Pons (tissue), 1 donor: ENCODE results near the gene SHLD1.
A peak's percentile ranks its signal among the peaks of the same experiment; 100 is the strongest.
"Not testable (repeated sequence)": the region's sequence is repeated elsewhere in the genome, so short reads cannot be mapped to it uniquely, and the experiment has no call there.

Experiments
- DNase-seq: peaks from one replicate; pipeline ENCODE4 v3.0.0-alpha.2; 2016; ENCODE audit warnings: low spot score

SHLD1 gene, protein sequence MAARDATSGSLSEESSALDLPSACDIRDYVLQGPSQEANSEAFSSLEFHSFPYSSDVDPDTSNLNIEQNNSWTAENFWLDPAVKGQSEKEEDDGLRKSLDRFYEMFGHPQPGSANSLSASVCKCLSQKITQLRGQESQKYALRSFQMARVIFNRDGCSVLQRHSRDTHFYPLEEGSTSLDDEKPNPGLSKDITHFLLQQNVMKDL

DNA sequence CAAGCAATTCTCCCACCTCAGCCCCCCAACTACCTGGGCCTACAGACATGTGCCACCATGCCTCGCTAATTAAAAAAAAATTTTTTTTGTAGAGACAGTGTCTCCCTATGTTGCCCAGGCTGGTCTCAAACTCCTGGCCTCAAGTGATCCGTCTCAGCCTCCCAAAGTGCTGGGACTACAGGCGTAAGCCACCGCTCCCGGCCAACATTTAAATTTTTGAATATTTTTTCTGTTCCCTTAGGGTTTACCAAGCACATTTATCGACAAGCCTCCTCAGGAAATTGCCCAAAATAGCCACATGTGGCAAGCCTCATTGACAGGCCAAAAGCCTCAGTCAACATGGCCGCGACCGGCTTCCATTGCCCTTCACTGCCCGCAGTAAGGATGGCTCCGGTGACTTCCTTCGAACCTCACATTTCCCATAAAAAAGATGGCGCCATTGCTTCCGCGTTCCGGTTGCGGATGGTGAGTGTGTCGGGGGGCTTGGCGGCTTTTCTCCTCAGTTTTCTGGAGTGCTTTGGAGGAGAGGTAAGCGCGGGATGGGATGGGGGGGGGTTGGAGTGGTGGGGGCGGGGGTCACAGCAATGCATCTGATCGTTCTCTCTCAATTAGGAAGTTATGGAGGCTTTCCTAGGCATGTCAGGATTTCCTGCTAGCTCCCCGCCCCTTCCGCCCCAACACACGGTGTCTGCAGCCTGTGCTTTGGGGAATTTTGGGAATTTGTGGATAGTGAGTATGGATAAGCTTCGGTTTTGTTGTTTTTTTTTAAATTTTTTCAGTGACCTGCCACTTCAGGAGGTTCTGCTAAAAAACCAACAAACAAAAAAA is at the start of gene SHLD1:
Gene SHLD1, plus strand, starts transcription at position 450 of the 828 bp plus-strand sequence. CDS start 22,465 bp downstream, outside the sequence.
- peak; percentile 85 for DNase-seq

DNA sequence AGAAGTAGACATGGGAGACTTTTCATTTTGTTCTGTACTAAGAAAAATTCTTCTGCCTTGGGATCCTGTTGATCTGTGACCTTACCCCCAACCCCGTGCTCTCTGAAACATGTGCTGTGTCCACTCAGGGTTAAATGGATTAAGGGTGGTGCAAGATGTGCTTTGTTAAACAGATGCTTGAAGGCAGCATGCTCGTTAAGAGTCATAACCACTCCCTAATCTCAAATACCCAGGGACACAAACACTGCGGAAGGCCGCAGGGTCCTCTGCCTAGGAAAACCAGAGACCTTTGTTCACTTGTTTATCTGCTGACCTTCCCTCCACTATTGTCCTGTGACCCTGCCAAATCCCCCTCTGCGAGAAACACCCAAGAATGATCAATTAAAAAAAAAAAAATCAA is 47.9 kb upstream of the SHLD1 start:
- not testable (repeated sequence) for DNase-seq

DNA sequence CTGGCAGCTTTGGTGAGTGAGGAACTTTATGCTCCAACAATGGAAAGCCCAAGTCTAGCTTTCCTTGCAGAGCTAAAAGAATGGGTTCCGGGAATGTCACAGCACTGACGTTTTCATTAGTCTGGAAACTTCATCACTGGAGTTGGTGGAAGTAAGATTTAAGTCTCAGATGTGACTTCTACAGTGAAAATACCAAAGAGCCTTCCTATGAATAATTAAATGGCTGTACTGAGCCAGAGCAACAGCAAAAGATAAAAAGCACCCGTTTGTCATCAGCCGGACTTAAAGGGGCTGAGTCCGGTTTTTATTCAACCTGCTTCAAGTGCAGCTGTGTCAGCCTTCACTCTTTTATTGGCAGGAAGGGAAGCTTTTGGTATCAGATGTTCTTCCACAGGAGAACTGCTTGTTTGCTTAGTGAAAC is 46.5 kb upstream of the SHLD1 start:
- no peak for DNase-seq

DNA sequence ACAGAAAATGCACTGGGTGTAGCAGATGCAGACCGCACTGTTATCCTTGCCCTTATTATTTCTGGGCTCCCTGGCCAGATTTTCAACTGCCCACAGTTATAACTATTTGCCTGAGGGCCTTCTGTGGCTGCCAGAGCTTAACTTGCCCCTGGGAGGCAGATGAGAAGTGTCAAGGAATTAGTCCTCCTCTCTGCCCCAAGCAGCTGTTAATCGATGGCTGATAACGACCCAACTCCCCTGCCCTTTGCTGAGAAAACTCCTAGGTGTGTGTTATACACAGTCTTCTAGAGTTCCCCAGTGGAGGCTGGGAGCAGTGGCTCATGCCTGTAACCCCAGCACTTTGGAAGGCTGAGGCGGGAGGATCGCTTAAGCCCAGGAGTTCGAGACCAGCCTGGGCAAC is 44.4 kb upstream of the SHLD1 start:
- DNase-seq, result no peak

DNA sequence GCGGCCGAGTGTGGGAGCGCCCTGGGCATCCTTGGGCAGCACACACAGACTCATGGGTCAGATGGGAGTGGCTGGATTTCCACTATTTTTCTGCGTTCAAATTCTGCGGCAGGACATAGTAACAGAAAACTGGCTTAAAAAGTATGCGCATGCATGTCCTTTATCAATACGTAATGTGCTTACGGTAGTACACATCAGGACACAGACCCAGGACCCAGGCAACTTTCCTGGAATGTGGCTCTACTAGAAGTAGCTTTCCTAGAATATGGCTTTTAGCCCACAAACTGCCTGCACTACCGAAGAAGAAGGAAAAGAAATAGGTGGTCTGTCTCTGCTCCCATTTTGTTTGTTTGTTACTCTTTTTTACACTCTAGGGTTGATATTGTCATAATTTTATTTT is 43.4 kb upstream of the SHLD1 start:
- DNase-seq, result no peak

DNA sequence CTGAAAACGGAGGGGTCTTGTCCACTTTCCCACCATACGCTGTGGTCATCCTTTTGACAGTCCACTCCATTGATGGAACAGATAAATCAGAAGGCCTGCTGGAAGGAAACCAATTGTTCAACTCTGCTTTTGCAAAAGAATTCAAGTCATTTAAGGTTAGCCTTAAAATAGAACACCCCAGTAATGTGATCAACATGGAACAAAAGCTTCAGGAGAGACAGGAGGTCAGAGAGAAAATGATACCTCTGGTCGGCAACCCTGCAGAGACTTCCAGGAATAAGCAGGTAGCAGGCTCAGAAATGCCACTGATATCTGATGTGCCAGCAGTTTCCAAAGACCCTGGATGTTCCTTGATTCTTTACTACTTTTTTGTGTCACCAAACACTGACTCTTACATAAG is 39.6 kb upstream of the SHLD1 start:
- DNase-seq, result no peak

DNA sequence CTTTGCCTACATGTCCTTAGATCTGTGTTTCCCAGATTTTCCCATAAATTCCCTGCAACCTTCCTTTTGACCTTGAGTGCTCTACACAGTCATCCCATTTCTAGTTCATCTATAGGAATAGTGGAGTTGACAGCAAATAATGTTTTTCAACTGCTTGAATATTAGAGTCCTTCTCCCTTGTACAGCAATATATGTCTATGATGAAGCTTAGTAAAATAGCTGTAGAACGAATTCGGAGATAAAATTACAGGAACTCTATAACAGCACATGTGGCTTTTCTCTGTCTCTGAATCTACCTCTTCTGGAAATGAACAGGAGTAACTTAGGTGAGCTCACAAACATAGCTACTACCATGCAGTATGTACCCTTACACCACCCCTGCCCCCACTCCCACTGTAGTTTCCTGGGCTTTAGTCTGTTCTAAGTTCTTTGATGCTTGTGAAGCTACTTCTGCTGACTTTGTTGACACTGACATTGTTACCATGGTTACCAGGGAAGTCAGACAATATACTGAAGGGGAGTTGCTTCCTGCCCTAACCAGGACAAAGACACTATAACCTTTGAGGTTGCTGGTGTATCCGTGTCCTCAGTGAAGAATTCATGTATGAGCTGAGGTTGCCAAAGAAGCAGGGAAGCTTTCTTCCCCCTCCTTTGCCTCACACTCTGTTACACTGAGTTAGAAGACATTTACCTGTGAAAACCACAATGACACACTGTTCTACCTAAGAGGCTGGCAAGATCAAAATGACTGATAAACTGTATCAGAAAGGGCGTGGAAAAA is 35.8 kb upstream of the SHLD1 start:
- DNase-seq, result peak; percentile 19

DNA sequence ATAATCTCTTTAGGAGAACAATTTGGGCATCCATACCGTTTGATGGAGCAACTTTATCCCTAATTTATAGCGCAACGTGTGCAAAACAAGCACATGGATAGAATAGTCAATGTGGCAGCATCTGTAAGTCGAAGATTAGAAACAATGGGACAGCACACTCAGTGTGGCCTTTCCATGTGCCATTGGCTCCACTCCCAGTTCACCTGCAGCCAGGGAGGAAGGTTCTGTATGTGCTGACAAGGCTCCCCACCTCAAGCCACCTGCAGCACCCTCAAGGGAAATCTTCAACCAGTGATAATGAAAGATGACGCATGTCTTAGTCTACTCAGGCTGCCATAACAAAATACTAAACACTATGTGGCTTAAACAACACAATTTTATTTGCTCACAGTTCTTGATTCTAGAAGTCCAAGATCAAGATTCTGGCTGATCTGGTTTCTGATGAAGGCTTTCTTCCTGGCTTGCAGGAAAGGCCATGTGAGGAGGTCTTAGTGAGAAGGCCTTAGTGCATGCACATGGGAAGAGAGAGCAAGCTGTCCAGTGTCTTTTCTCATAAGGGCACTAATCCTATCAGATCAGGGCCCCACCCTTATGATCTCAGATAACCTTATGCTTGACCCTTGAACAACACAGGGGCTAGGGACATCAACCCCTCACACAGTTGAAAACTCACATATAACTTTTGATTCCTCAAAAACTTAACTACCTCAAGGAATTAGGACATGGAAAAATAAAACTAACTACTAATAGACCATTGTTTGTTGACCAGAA is 34.9 kb upstream of the SHLD1 start:
- DNase-seq, result no peak

DNA sequence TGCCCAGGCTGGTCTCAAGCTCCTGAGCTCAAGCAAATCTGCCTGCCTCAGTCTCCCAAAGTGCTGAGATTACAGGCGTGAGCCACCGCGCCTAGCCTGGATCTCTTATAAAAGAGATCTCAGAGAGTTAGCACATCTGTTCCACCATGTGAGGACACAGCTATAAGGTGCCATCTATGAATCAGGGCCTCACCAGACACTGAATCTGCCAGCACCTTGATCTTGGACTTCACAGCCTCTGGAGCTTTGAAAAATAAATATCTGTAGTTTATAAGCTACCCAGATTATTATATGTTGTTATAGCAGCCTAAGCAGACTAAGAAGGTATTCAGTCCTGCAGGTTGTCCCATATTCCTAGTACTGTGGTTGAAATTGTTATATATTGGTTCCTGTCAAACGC is 33.2 kb upstream of the SHLD1 start:
- DNase-seq, result no peak

DNA sequence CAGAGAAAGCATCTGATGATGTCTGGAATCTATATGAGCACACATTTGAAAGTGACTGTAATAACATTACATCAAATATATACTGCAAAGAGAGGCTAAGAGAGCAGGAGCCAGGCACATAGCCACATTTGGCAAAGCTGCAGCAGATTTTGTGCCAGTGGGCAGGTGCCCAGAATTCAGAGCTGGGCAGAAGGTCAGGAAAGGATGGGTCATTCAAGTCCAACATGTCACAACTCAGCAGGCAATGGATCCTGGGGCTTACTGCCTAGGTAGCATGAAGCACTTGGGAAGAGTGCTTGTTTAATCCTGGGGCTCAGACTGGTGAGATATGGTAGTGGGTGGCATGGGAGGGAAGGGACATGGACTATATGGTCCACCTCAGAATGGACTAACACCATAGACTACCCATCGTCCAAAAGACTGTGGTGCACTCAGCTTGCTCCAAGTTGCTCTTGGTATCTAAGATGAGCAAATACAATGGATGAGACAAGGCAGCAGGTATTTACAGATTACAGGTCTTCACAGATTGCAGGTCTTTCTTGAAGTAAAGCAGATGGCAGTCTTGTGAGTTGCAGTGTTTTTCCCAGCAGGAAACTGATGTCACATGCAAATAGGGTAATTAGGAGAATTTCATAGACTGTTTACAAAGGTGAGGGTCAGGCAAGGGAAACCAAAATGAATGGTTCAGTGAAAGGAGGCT is 31.2 kb upstream of the SHLD1 start:
- DNase-seq, result peak; percentile 11

DNA sequence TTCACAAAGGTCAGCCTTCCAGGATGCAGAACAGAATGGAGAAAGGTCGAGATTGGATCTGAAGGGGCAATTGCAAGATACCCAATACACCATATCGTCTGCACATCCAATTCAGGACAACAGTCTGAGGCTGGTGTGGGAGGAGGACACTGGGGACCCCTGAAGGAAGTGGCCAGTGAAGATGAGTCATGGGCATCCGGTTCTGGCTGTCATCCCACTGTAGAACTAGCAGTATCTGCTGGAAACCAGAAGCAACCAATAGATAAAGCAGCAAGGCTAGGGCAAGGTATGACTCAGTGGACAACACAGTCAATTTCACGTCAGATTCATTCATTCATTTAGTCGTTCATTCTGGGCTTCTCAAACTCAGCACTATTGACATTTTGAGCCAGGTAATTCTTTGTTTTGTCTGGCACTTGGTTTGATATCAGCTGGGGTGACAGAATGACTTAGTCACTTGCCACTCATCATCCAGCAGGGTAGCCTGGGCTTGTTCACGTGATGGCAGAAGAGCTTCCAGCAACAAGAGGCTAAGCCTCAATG is 30.3 kb upstream of the SHLD1 start:
- no peak for DNase-seq

DNA sequence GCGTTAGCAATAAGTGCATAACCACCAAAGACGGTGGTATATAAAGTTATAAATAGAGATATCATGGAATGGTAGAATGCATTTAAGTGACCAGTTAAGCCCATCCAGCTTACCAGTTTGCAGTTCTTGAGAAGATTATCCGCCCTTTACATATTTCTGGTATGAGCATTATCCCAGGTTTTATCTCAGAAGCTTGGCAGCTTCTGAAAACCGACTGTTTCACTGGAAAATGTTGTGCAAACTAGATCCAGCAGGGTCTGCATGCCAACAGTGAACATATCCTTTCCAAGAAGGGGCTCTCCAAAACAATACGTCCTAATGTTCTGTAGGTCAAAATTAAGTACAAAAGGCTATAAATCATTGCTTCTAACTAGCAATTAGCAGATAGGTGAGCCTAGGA is 29.5 kb upstream of the SHLD1 start:
- no peak for DNase-seq

DNA sequence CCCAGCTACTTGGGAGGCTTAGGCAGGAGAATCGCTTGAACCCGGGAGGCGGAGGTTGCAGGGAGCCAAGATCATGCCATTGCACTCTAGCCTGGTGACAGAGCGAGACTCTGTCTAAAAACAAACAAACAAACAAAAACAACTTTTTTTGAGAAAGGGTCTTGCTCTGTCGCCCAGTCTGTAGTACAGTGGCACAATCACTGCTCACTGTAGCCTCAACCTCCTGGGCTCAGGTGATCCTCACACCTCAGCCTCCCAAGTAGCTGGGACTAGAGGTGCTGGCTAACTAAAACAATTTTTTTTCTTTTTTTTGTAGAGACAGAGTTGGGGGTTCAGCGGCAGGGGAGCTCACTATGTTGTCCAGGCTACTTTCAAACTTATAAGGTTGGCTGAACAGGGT is 28.8 kb upstream of the SHLD1 start:
- DNase-seq, result not testable (repeated sequence)

DNA sequence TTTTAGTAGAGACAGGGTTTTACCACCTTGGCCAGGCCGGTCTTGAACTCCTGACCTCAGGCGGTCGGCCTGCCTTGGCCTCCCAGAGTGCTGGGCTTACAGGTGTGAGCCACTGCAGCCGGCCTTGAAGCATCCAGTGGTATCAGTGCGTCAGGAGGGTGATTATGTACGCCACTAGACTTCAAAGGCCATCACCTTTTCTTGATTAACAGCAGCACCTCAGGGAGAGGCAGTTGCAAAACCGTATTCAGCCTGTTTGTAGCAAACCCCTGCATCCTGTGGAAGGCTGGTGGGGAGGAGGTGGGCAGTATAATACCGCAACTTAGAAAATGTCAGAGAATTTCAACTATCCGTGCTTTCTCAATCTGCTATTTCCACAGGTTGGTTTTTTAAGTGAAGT is 27.3 kb upstream of the SHLD1 start:
- DNase-seq, result no peak

DNA sequence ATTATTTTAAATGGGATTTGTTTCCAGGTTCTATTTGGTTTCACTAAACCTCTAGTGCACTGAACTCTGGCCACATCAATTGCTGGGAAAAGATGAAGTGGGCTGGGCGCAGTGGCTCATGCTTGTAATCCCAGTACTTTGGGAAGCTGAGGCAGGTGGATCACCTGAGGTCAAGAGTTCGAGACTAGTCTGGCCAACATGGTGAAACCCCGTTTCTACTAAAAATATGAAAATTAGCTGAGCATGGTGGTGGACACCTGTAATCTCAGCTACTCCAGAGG is 25.1 kb upstream of the SHLD1 start:
- DNase-seq, result not testable (repeated sequence)

DNA sequence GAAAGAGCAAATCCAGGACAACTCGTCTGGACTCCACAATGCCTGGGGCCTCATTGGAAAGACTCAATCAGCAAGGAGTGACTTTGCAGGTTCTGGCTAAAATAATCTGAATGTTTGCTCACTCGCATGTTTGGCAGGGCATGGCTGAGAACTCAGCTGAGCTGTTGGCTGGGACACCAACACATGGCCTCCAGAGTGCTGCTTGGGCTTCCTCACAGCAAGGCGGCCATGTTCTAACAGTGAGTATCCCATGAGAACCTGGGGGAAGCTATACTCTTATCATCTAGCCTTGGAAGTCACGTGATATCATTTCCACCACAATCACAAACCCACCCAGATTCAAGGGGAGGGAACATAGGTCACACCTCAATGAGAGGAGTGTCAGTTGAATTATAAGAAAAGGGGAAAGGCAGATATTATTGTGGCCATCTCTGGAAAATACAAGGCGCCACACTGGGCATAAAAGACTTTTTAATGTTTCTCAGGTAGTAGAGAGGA is 23.1 kb upstream of the SHLD1 start:
- DNase-seq, result no peak

DNA sequence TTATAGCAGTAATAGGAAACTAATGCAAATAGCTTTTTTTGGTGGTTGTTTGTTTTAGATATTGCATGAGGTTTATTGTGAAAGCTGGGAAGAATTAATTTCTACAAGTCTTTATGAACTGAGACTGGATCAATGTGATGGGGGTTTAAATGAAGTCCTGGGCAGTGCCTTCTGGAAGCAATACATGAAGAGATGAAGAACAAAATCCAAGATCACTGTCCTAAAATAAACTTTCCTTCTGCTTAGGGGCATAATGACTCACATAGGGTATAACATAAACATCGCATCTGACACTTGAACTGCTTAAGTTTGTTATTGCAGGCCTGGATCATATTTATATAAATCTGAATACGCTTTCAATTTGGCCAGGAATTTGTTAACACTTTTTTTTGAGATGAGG is 20.9 kb upstream of the SHLD1 start:
- DNase-seq, result no peak

DNA sequence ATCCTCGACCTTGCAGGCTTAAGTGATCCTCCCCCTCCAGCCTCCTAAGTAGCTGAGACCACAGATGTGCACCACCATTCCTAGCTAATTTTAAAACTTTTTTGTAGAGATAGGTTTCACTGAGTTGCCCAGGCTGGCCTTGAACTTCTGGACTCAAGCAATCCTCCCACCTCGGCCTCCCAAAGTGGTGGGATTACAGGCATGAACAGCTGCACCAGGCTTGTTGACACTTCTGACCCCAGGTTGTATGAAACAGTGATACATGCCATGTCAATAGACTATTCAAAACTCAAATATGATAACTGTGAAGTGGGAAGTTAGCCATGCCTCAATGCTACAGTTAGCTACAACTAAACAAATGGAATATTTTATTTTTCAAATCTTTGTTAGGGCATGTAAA is 20.1 kb upstream of the SHLD1 start:
- DNase-seq, result no peak

DNA sequence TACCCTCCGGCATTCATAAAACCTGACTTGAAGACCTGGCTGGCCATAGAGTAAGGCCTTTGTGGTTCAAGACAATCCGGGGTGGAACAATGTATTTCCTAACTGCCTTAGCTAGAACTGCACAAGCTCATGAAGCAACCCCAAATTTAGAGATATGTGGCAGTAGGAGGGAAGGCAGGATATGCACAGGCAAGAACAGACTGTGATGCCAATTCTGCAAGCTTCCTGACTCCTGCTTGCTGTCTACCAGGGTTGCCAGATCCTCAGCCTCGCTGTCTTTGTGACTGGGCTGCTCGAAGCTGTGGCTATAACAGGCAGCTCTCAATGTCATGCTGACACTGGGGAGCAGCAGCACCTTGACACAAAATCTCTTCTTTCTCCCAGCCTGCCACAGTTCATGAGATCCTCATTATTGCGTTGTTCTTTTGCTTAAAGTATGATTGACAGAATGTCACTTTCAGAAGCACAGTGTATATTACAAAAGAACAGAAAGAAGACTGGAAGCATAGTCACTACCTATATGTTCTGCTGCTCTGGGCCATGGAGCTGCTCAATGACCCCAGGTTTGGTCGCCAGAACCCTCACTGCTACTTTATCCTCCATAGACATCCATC is 18.3 kb upstream of the SHLD1 start:
- DNase-seq, result no peak

DNA sequence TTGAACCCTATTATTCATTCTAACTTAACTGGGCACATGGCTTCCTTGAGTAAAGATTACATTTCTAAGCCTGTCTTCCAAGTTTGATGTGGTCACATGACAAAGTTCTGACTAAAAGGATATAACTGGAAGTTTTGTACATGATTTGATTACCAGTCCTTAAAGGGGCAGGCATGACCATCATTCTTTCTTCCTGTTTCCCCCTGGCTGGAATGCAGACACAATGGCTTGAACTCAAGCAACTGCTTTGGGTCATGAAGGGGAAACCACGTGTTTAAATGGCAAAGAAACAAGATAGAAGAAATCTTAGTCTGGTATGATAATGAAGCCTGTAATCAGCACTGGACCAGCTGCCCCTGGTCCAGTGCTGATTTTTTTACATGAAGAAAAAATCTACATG is 15.6 kb upstream of the SHLD1 start:
- DNase-seq, result no peak
